Liver (tissue), 9 donors: ENCODE data around the gene SLC22A3. TPM values are rescaled to one million over a fixed set of nuclear protein-coding genes. Genes with fewer than 3 reads are reported as not detected.
"Not testable (repeated sequence)": the region's sequence is repeated elsewhere in the genome, so short reads cannot be mapped to it uniquely, and the experiment has no call there.

Experiments
- DNase-seq: peaks from one replicate; pipeline ENCODE4 v3.0.0-alpha.2; 2017; ENCODE audit warnings: low spot score
- H3K27ac ChIP-seq, 2 donors: one replicate each; pipeline ENCODE4 v1.7.0; 2013; ENCODE audit warnings: inconsistent platforms in 2 of 2, low read length in 2 of 2, control low read depth in 1 of 2, low read depth in 1 of 2, mild to moderate bottlenecking in 1 of 2
- H3K27me3 ChIP-seq, 4 donors: one replicate each; pipeline versions ENCODE4 v1.6.1 to v1.7.0; 2013; ENCODE audit warnings: low read length in 3 of 4, inconsistent platforms in 1 of 4, mild to moderate bottlenecking in 1 of 4, moderate library complexity in 1 of 4; ENCODE audit not compliant: control insufficient read depth in 4 of 4, insufficient read depth in 4 of 4
- H3K36me3 ChIP-seq, 4 donors: one replicate each; pipeline versions ENCODE4 v1.6.1 to v1.7.0; 2013; ENCODE audit warnings: low read length in 3 of 4, mild to moderate bottlenecking in 3 of 4, low read depth in 1 of 4, moderate library complexity in 1 of 4; ENCODE audit not compliant: control insufficient read depth in 4 of 4, insufficient read depth in 3 of 4
- H3K4me1 ChIP-seq, 4 donors: one replicate each; pipeline versions ENCODE4 v1.6.1 to v1.7.0; 2013; ENCODE audit warnings: low read length in 3 of 4, mild to moderate bottlenecking in 3 of 4, moderate library complexity in 1 of 4; ENCODE audit not compliant: control insufficient read depth in 4 of 4, insufficient read depth in 4 of 4
- H3K4me3 ChIP-seq, 3 donors: one replicate each; pipeline versions ENCODE4 v1.6.1 to v1.7.0; 2013; ENCODE audit warnings: low read length in 3 of 3, control low read depth in 1 of 3, low read depth in 1 of 3, mild to moderate bottlenecking in 1 of 3
- H3K9ac ChIP-seq, 2 donors: one replicate each; pipeline ENCODE4 v1.7.0; 2013; ENCODE audit warnings: low read length in 2 of 2, mild to moderate bottlenecking in 2 of 2, moderate library complexity in 2 of 2, control low read depth in 1 of 2, low read depth in 1 of 2
- H3K9me3 ChIP-seq, 4 donors: one replicate each; pipeline versions ENCODE4 v1.6.1 to v1.7.0; 2013; ENCODE audit warnings: low read length in 3 of 4; ENCODE audit not compliant: control insufficient read depth in 4 of 4
- FOXA1 ChIP-seq: IDR thresholded peaks from 2 replicates; pipeline ENCODE4 v1.6.1; 2016; ENCODE audit warnings: antibody characterized with exemption
- FOXA2 ChIP-seq: IDR thresholded peaks from 2 replicates; pipeline ENCODE4 v1.6.1; 2016; ENCODE audit warnings: antibody characterized with exemption
- HNF4A ChIP-seq, 2 donors: conservative IDR thresholded peaks; 2 replicates each; pipeline ENCODE4 v1.6.1; 2016; ENCODE audit warnings: antibody characterized with exemption in 2 of 2, mild to moderate bottlenecking in 2 of 2
- HNF4G ChIP-seq: IDR thresholded peaks from 2 replicates; pipeline ENCODE4 v1.6.1; 2016; ENCODE audit warnings: antibody characterized with exemption
- JUND ChIP-seq, 2 donors: IDR thresholded peaks; 2 replicates each; pipeline ENCODE4 v1.6.1; 2016; ENCODE audit warnings: antibody characterized with exemption in 2 of 2
- RXRA ChIP-seq, 2 donors: IDR thresholded peaks; 2 replicates each; pipeline ENCODE4 v1.6.1; 2017 to 2018; ENCODE audit warnings: antibody characterized with exemption in 2 of 2, mild to moderate bottlenecking in 1 of 2
- SP1 ChIP-seq: IDR thresholded peaks from 2 replicates; pipeline ENCODE4 v1.6.1; 2018; ENCODE audit warnings: antibody characterized with exemption, mild to moderate bottlenecking
- TAF1 ChIP-seq: conservative IDR thresholded peaks from 2 replicates; pipeline ENCODE4 v1.6.1; 2016; ENCODE audit warnings: antibody characterized with exemption, mild to moderate bottlenecking
- YY1 ChIP-seq: IDR thresholded peaks from 2 replicates; pipeline ENCODE4 v1.6.1; 2016; ENCODE audit warnings: antibody characterized with exemption, mild to moderate bottlenecking
- WGBS: extraction: QIAGEN DNeasy Blood & Tissue Kit; methylation state at CpG from one replicate; pipeline ENCODE4 v1.1.7; 2013; 5-methylcytosine and 5-hydroxymethylcytosine counted together
- polyA plus RNA-seq, 2 donors: library from polyadenylated mRNA; stranded (reverse) in 1 of 2; unstranded in 1 of 2; fragments of 200-250 nt in 1 of 2; fragments of >200 nt in 1 of 2; fragmentation: Nextera tagmentation in 1 of 2; extraction: Ambion mirVana in 1 of 2; gene quantifications; one replicate each; pipeline versions ENCODE4 v1.2.1 to v1.2.3, GENCODE V29; 2013 to 2015
- total RNA-seq, 2 donors: library from RNA; depleted of rRNA; stranded (reverse); fragments of >200 nt; gene quantifications; one replicate each; pipeline ENCODE4 v1.2.3, GENCODE V29; 2014
- TF ChIP-seq, protein P1 (sequence below): IDR thresholded peaks from 2 replicates; pipeline ENCODE4 v1.6.1; 2016; ENCODE audit warnings: antibody characterized with exemption, mild to moderate bottlenecking
- TF ChIP-seq, protein P2 (sequence below): IDR thresholded peaks from 2 replicates; pipeline ENCODE4 v1.6.1; 2016; ENCODE audit warnings: antibody characterized with exemption
- TF ChIP-seq, protein P3 (sequence below): IDR thresholded peaks from 2 replicates; pipeline ENCODE4 v1.6.1; 2016; ENCODE audit warnings: antibody characterized with exemption
- TF ChIP-seq, protein P4 (sequence below): IDR thresholded peaks from 2 replicates; pipeline ENCODE4 v1.6.1; 2016; ENCODE audit warnings: antibody characterized with exemption
- donor health status: healthy.
- donor health status: healthy.
- donor health status: healthy.
- donor health status: healthy.
- donor health status: healthy.

SLC22A3 gene
- total and polyA plus RNA-seq, 4 donors, result 7.6 to 40.9 (median 19.4) TPM

DNA sequence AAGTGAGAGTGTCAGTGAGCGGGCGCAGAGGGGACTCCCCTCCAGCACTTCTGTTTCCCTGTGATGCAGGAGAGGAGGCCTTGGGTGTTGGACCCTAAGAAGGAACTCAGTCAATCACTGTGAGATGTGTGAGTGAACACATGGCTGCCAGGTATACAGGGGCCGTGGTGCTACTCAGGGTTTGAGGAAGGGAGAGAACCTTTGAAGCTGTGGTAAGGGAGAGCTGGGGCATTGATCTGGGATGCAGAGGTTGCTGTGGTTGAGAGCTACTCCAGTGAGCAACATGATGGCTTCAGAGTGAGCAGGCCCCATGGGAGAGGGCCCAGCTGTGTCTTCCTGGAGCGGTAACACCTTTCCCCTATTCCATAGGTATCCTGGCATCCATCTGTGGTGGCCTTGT lies 99.2 kb downstream of the SLC22A3 start (continued):
- TF ChIP-seq, protein P1, sequence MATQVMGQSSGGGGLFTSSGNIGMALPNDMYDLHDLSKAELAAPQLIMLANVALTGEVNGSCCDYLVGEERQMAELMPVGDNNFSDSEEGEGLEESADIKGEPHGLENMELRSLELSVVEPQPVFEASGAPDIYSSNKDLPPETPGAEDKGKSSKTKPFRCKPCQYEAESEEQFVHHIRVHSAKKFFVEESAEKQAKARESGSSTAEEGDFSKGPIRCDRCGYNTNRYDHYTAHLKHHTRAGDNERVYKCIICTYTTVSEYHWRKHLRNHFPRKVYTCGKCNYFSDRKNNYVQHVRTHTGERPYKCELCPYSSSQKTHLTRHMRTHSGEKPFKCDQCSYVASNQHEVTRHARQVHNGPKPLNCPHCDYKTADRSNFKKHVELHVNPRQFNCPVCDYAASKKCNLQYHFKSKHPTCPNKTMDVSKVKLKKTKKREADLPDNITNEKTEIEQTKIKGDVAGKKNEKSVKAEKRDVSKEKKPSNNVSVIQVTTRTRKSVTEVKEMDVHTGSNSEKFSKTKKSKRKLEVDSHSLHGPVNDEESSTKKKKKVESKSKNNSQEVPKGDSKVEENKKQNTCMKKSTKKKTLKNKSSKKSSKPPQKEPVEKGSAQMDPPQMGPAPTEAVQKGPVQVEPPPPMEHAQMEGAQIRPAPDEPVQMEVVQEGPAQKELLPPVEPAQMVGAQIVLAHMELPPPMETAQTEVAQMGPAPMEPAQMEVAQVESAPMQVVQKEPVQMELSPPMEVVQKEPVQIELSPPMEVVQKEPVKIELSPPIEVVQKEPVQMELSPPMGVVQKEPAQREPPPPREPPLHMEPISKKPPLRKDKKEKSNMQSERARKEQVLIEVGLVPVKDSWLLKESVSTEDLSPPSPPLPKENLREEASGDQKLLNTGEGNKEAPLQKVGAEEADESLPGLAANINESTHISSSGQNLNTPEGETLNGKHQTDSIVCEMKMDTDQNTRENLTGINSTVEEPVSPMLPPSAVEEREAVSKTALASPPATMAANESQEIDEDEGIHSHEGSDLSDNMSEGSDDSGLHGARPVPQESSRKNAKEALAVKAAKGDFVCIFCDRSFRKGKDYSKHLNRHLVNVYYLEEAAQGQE, result no peak

DNA sequence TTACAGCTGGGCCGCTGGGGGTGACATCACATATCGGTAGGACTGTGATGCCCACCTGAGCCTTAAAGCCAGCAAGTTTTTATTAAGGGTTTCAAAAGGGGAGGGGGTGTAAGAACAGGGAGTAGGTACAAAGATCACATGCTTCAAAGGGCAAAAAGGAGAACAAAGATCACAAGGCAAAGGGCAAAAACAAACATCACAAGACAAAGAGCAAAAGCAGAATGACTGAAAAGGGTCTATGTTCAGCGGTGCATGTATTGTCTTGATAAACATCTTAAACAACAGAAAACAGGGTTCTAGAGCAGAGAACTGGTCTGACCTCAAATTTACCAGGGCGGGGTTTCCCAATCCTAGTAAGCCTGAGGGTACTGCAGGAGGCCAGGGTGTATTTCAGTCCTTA lies 101.6 kb downstream of the SLC22A3 start:
- not testable (repeated sequence) for H3K4me3 ChIP-seq, DNase-seq, H3K27ac ChIP-seq, H3K27me3 ChIP-seq, H3K9me3 ChIP-seq, H3K4me1 ChIP-seq, H3K9ac ChIP-seq
- 87% methylated on average over 4 of the region's 4 CpGs for WGBS
- H3K36me3 ChIP-seq, result peaks cover 0 to 13% (median 10%) of the 10 kb centered on the region in 4 donors
- TF ChIP-seq HNF4A (conservative IDR thresholded peaks at IDR 0.05), result peak; percentile 58 to 74

DNA sequence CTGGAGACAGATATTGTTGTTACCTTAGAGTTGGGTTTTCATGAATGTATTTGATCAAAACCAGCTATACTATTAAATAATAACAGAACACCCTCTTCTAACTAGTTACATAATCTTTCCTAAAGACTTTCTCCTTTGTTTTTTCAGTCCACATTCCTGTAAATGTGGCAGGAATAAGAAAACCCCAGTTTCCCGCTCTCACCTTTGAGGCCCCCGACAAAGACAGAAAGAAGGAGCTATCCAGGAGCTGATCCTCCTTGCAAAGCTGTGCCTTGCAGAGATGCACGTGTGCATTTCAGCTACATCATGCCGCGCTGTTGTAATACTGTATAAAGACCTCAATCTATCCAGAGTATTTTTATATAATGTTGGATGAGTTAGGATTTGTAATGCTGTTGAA lies 102.7 kb downstream of the SLC22A3 start:
- 94% methylated on average over 5 of the region's 5 CpGs for WGBS

DNA sequence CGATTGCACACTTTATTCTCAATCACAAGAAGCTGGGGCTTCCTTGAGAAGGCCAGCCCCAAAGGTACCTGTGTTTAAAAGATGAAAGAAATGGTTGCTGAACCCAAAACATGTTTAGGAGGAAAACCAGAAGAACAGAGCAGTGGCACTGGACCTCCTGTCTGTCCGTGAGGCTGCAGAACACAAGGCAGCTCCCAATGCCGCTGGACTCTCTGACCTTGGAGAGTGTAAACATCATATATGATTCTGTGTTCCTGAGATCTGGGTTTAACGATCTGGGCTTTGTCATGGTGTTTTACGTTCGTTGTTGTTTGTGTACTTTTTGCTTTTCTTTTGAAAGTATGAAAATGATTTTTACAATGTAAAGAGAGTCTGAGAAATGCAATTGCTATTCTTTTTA lies 106.1 kb downstream of the SLC22A3 start:
- Histone ChIP-seq H3K36me3 (peaks cover 0 to 18% (median 11%) of the 10 kb centered on the region in 4 donors), H3K27ac (no peak overlapping the region), H3K4me1 (no peaks in the 10 kb centered on the region), H3K9ac (no peak overlapping the region), H3K27me3 (no peaks in the 10 kb centered on the region), H3K4me3 (no peak overlapping the region), H3K9me3 (no peaks in the 10 kb centered on the region)
- DNase-seq, result no peak
- 73% methylated on average over 6 of the region's 6 CpGs for WGBS
- TF ChIP-seq, protein P2, sequence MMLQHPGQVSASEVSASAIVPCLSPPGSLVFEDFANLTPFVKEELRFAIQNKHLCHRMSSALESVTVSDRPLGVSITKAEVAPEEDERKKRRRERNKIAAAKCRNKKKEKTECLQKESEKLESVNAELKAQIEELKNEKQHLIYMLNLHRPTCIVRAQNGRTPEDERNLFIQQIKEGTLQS, result no peak
- TF ChIP-seq TAF1 (no peak), HNF4A (conservative IDR thresholded peaks at IDR 0.05) (no peak), JUND (IDR thresholded peaks at IDR 0.05) (no peak)
- TF ChIP-seq, protein P3, sequence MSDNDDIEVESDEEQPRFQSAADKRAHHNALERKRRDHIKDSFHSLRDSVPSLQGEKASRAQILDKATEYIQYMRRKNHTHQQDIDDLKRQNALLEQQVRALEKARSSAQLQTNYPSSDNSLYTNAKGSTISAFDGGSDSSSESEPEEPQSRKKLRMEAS, result no peak
- TF ChIP-seq, protein P4, sequence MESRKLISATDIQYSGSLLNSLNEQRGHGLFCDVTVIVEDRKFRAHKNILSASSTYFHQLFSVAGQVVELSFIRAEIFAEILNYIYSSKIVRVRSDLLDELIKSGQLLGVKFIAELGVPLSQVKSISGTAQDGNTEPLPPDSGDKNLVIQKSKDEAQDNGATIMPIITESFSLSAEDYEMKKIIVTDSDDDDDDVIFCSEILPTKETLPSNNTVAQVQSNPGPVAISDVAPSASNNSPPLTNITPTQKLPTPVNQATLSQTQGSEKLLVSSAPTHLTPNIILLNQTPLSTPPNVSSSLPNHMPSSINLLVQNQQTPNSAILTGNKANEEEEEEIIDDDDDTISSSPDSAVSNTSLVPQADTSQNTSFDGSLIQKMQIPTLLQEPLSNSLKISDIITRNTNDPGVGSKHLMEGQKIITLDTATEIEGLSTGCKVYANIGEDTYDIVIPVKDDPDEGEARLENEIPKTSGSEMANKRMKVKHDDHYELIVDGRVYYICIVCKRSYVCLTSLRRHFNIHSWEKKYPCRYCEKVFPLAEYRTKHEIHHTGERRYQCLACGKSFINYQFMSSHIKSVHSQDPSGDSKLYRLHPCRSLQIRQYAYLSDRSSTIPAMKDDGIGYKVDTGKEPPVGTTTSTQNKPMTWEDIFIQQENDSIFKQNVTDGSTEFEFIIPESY, result no peak

More for the DNA sequence above, 102.7 kb downstream of the SLC22A3 start:
- Histone ChIP-seq H3K4me3 (no peak overlapping the region), H3K9me3 (no peaks in the 10 kb centered on the region), H3K9ac (no peak overlapping the region), H3K36me3 (peaks cover 0 to 13% (median 10%) of the 10 kb centered on the region in 4 donors), H3K27ac (no peak overlapping the region), H3K4me1 (no peaks in the 10 kb centered on the region), H3K27me3 (no peaks in the 10 kb centered on the region)
- DNase-seq, result no peak
- TF ChIP-seq FOXA2 (no peak), SP1 (no peak), YY1 (no peak), HNF4A (conservative IDR thresholded peaks at IDR 0.05) (no peak), HNF4G (no peak), RXRA (IDR thresholded peaks at IDR 0.05) (no peak), FOXA1 (no peak), JUND (IDR thresholded peaks at IDR 0.05) (no peak)
- TF ChIP-seq, protein P1, result no peak
